ENCODE results near the gene LRRFIP1.
"Not testable (repeated sequence)": the region's sequence is repeated elsewhere in the genome, so short reads cannot be mapped to it uniquely, and the experiment has no call there.

Gene LRRFIP1

DNA sequence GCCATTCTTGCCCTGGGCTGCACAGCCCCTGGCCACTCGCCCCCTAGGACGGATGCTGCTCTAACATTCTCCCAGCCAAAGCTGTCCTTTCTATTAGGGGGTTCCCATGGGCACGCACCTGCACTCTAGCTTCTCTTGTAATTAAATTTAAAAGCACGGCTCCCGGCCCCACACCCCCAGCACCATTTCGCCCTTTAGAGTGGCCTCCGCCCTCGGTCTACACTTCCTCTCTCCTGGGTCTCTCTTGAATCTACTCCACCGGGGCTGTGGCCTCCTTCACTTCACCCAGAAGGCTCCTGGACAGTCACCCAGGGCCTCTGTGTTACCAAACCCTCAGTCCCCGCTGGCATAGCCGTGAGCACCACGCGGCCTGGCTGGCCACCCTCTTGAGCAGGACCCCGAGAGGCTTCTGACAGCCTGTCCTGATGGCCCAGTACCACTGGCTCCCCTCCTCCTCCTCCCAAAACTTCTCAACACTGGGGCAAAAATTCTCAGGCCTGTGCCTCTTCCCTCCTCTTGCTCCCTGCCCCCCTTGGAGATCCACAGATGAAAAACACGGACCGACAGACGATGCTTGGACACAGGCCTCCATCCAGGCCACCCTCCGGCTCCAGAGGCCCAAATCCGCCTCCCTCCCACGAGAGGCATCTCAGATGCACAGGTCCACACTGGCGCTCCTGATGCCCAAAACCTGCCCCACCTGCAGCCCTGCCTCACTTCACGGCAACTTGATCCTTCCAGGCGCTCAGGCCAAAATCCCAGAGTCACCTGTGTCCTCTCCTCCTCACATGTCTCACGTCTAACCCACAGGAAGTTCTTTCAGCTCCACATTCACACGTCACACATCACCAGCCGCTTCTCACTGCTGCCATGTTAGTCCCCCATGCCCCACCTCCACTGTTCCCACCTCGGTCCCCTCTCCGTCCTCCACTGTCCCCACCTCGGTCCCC lies 29.9 kb upstream of the LRRFIP1 start:
- no peak for DNase-seq

DNA sequence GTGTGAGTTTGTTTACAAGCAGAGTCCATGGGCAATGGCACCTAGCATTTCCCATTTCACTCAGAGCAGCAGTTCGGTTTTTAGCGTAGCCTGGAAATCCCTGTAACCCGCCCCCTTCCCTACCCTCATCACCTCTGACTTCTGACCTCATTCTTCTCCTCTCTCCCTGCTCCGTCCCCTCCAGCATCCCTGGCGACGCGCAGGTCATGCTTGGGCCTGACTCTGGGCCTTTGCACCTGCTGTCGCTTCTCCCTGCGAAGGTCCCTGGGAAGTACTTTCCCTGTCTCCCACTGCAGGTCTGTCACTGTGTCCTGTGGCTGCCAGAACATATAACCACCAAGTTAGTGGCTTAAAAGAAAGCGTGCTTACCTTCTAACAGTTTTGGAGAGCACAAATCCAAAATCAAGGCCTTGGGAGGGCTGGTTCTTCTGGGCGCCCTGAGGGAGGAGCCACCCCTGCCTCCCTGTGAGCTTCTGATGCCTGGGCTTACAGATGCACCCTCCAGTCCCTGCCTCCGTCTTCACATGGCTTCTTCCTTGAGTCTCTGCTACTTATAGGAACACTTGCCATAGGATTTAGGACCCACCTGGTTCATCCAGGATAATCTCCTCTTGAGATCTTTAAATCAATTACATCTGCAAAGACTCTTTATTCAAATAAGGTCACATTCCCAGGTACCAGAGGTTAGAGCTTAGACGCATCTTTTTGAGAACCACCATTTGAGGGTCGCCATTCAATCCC lies 28.7 kb upstream of the LRRFIP1 start:
- no peak for DNase-seq

DNA sequence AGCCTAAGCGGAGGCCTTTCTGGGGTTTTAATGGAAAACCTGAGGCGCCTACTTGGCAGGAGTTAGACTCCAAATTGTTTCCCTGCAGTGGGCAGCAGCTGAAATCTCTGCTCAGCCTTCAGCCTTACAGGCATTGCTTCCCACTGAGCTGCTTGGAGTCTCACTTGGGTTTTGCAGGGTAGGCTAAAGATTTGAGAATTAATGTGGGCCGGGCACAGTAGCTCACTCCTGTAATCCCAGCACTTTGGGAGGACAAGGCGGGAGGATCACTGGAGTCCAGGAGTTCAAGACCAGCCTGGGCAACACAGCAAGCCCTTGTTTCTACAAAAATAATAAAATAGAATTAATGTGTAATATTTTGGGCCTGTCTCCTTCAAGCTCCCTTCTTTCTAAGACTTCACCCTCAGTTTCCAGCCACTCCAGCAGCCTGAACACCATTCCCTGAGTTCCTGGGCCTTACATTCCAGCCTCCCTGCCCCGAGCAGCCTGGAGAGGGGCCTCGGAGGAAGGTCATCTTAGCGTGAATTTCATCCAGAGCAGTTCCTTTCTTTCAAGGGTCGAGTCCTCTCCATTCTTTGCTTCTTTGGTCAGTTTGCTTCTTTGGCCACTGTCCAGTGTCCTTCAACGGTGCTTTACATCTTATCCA lies 27.8 kb upstream of the LRRFIP1 start:
- no peak for DNase-seq

DNA sequence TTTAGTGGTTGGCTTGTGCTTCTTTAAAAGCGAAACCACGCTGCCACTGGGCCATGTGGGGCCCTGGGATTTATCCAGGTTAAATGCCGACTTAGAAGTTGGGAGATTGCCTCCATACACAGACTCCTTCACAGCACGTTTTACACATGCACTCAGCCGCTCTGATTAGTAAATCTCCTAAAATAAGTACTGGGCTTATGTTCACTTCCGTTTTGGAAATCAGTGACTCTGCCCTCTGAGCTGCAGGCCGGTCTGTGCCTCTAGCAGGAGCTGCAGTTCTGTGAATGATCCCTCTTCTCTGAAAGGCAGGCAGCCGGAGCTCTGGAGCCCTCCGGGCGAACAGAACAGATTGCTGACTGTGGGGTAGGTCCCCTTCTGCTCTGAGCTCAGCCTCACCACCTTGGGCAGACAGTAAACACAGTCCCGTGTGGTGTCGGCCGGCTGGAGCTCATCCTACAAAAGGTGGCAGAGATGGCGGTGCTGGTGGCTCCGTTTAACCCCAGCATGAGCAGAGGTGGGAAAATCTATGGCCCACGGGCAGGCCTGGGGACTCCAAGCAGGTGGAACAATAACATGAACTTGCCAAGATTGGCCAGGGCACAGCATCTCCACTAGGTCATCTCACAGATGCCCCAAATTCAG lies 27.1 kb upstream of the LRRFIP1 start:
- no peak for DNase-seq

DNA sequence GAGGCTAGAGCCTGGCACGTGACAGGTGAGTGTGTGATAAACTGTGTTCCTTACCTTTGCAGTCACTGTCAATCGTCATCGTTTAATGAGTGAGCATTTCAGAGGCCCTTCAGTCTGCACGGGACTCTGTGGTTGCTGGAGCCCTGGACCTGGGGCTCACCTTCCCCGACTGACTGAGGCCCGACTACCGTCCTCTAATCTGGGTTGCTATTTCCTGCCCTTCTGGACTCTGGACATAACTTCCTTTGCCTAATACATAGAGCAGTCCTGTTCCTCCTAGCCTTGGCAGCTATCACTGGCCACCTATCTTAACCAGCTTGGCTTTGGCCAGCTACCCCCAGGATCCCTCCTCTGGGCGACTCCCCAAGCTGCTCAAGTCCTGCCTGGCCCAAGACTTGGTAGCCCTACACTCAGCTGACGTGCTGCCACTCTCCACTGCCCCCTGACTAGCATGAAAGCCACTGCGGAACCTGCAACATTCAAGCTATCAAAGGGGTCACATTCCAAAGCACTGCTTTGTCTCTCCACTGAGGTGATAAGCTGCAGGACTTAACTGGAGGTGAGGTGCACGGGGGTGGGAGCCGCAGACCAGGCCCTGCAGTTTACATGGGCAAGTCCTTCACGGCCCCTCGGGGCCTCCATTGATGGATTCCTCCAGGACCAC lies 25.8 kb upstream of the LRRFIP1 start:
- no peak for DNase-seq

DNA sequence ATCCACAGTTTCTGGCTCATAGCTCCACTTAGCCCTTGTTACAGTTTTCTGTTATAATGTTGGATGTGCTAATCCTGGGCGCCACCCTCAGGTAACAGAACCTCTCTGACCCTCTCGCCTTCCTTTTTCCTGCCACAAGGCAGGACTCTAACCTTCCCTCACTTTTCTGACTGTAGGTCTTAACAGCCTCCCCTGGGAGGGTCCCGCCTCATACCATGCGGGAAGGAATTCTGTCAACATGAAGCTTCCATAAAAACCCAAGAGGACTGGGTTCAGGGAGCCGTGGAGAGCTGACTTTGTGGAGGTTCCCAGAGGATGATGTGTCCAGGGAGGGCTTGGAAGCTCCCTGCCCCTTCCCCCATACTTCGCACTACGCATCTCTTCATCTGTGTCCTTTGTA lies 25.0 kb upstream of the LRRFIP1 start:
- no peak for DNase-seq

DNA sequence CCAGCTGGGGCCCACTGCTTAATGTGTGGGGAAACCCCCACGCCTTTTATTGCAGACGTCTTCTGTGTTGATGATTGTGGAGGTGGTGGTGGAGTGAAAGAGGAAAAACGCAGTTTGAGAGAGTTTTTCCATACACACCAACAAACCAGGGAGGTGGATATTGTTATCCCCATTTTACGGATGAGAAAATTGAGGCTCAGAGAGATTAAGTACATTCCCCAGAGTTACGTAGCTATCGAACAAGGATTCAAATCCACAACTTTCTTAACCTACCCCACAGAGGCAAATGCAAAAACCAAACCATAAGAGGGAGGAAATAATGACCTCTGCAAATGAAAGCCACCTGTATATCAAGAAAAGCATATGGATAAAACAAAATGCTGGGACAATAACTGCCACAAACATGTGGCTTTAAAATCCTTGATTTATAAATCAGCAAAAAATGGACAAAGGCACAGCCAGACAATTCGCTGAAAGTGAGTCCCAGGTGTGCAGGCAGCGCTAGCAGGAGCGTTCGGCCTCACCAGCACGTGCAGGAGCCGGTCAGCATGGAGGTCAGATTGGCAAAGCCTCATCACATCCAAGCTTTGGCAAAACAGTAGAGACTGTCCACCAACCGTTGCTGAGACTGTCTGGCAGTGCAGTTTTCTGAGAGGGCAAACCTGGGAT lies 24.2 kb upstream of the LRRFIP1 start:
- no peak for DNase-seq

DNA sequence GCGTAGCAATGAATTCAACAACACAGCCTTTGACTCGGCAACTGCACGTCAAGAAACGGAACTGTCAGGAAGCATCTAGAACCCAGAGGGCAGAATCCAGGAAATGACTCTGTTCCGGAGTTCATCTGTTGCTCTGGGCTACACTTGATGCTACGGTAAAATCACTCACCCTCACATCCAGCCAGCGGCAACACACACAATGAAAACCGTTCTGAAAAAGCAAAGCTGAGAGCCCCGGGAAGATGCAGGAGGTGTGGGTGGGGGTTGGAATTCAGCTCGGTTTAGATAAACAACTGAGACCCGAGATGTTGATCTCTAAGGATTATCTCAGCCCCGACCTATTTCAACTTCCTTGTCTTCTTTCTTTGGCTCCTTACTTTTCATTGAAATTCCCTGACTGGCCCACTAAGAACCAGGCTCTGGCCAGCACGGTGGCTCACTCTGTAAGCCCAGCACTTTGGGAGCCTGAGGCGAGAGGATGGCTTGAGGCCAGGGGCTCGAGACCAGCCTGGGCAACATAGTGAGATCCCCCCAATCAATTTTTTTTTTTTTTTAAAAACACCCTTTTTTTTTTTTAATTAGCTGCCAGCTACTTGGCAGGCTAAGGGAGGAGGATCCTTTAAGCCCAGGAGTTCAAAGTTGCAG lies 23.5 kb upstream of the LRRFIP1 start:
- no peak for DNase-seq

DNA sequence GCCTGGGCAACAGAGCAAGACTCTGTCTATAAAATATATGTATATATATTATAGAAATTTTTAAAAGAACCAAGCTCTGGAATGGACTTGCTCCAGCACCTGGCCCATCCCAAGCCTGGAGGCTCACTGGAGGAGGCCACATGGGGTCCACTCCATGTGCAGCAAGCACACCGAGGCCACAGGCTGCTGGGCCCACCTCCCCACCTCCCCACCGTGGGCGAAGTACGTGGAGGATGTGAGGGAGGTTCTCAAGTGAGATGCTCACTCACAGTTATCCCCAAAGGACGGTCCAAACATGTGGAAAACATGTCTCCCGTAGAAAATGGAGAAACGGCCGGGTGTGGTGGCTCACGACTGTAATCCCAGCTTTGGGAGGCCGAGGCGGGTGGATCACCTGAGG lies 23.0 kb upstream of the LRRFIP1 start:
- no peak for DNase-seq

DNA sequence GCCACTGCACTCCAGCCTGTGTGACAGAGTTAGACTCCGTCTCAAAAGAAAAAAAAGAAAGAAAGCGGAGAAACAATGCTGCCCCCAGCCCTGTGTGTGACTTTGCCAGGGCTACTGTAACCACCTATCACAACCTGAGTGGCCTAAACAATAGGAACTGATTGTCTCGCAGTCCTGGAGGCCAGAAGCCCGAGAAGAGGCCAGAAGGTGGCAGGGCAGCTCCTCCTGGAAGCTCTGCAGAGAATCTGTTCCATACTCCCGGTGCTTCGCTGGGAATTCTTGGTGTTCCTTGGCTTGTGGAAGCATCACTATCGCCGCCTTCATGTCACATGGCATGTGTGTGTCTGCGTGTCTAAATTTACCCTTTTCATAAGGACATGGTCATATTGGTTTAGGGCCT lies 22.4 kb upstream of the LRRFIP1 start:
- no peak for DNase-seq

DNA sequence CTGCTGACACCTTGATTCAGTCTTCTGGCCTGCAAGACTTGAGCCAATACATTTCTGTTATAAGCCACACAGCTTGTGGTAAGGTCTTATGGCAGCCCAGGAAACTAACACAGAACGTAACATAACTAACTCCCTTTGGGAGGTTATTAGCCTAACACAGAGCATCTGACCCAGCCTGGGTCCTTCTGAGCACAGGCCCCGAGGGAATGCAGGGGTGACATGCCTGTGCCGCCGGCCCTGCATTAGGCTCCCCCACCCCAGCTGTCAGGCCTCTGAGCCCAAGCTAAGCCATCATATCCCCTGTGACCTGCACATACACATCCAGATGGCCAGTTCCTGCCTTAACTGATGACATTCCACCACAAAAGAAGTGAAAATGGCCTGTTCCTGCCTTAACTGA lies 20.9 kb upstream of the LRRFIP1 start:
- not testable (repeated sequence) for DNase-seq

DNA sequence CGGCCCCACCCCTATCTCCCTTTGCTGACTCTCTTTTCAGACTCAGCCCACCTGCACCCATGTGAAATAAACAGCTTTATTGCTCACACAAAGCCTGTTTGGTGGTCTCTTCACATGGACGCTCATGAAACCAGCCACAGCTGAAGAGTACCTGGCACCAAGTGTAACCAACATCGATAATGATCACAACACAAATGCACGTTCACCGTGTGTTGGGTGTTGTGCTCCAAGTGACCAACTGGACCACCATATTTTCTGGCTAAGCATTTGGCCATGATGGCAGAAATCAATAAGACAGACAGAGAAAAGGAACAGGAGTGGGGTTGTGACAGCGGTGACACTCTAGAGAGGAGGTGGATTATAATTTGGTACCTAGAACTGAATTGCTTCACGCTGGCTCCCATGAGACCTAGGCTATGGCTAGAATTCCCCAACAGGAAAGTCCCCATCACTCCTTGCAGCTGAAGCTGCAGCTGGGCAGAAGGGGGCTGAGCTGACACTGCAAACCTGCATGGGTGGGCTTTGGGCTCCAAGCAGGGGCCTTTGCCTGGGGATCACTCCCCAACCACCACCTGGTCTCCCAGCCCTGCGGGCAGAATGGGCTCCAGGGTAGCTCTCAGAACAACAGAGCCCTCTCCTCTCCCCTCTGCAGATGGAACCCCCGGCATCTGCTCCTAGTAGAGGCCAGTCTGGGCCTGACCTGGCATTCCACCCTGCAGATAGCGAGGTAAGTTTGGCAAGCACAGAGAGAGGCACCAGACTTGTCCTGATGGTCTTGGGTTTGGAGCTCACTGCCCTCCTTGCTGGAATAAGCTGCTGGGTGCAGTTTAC lies 14.6 kb upstream of the LRRFIP1 start:
- DNase-seq, result no peak

DNA sequence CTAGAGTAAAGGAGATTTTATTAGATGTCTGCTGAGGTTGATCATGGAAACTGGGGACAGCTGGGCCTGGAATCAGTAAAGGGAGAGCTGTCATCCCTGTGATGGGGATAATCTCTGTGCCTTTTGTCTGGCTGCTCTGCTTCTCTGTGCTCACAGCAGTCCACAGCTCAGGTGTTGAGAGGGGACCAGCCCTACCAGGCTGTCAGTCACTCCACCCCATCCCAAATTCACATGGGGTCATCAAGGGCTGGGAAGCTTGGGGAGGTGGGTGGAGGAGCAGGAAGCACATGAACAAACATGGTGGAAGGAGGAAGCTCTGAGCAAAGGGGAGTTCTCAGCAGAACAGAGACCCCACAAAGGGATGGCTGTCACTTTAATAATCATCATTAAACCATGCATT lies 13.7 kb upstream of the LRRFIP1 start:
- DNase-seq, result no peak

DNA sequence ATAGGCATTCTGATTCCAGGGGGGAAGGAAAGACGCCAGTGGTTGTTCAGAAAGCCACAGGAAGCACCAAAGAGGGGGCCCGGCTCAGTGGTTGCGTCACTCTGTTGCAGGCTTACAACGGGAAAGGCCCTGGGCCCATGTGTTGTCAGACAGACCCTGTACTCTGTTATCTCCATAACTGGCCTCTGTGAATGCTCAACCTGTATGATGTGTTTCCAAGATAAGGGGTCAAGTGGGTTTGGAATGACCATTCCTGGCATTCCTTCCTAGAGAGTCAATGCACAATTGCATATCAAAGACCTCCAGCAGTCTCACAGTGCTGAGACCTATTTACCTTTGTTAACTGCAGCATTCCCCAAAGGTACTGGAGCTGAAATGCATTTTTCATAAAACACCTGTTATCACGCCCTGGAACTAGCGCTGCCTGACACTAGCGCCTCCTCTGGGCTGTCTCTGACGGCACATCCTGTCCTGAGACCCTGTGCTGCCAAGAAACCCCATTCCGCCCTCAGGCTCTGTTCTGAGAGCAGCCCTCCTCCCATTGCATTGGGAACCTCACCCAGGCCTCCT lies 13.2 kb upstream of the LRRFIP1 start:
- DNase-seq, result no peak

DNA sequence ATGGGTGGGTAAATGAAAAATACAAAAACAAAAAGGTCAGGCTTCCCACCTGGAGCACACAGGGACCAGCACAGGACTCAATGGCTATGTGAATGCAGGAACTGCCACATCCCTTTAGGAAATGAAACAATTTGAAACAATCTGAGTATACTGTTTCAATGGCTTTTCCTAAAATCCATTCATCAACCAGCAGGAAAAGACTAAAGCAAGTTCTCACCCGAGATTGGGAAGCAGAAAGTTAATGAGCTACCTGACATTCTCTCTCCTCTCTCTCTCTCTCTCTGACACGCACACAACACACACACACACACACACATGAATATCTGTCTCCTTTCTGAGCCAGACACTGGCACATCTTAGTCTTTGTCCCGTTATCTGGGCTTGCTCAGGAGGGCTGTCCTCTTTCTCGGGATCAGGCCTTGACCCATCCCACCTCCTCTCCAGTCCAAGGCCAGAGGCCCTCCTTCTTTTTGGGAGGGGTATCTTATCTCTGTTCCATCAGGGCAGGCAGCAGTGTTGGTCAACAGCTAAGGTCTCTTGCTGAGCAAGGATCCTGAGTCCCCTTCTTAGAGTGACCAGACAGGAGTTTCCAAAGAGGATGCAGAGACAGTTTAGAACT lies 11.6 kb upstream of the LRRFIP1 start:
- DNase-seq, result no peak

DNA sequence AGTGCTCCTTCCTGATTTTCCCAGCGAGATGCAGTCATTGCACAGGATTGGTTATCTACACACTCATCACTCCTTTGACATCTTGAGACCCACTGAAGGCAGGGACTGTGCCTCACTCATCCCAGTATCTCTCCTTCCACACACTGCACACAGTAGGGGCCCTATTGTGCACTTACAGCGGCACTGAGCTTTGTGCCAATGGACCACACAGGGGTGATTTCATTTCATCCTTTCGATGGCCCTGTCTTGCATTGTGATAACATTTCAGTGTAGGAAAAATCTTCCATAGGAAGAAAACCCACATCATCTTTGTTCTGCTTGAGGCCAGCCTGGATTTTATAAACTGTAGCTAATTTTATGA lies 11.0 kb upstream of the LRRFIP1 start:
- no peak for DNase-seq

DNA sequence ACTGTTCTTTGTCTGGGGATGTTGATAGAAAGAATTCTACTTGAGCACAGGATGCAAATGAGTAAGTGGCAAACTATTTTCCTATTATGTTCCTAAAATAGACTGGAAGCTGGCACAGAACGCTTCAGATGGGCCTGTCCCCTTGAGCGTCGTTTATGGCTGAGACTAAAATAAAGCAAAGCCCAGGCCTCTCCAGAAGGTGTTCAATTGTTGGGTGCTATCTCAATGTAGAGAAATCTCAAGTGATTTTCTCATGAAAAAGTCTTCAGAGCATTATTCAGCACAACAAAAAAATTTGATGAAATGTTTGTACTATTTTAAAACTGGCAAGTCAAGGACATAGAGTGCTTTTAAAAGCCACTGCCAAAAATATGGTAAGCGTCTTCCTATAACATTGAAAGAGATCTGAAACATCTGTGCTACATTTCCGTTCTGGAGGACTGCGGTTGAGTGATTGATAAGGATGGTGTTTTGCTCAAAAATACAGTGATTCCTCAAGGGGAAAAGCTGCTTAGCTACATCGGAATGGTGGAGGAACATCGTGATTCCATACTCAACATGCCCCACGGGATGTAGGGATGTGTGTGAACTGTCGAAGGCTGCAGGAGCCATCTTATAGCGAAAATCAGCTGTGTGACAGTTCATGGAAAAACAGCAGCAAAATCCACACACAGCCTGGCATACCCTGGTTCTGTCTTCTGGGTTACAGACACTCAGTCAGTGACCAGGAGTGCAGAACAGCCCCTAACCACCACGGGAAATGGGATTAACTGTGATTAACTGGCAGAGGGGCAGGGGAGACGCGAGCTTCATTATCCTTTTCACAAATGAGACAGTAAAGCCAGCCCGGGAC lies 10.4 kb upstream of the LRRFIP1 start:
- DNase-seq, result no peak

DNA sequence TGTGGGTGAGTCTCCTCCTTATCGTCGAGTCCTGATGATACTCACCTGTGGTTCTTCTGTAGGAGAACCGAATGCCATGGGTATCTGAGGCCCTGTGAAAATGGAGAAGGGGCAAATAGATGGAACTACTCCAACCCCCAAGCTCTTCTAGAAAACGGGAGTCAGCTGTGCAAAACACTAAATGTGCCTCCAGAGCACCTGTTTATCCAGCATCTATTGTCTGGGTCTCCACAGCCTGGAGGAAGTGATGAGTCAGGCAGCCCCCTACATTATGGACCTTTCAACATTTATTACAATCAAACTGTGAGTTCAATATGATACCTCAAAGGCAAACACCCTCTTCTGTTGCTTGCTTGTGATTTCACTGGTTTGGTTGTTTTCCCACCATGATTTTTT lies 9.8 kb upstream of the LRRFIP1 start:
- no peak for DNase-seq

DNA sequence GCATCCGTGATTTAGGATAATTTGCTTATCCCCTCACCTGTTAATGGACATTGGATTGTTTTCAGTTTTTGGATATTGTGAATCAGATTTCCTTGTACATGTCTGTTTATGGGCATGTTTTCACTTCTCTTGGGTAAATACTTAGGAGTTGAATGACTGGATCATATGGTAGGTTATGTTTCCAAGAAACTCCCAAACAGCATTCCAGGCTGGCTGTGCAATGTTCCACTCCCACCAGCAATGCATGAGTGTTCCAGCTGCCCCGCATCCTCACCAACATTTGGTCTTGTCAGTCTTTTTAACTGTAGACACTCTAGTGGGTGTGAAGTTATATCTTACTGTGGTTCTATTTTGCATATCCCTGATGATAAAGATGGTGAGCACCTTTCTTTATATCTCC lies 8.9 kb upstream of the LRRFIP1 start:
- no peak for DNase-seq

Measured in hematopoietic multipotent progenitor cell treated with erythropoietin and hydrocortisone succinate and interleukin-3 and kit ligand, for 8 days (in vitro differentiated cells).